Panc1 (cell line): ENCODE data around the gene LPP. TPM values are rescaled to one million over a fixed set of nuclear protein-coding genes. Genes with fewer than 3 reads are reported as not detected.

Experiments
- ATAC-seq: fragments of 200-7000 bp; cut with Tn5 transposase; 2 replicates; pipeline ENCODE4 v1.9.1; 2020; ENCODE audit warnings: mild to moderate bottlenecking, moderate library complexity
- BruUV-seq: library from RNA; stranded (reverse); fragments of 400-500 nt; replicated peaks from 2 replicates; lab custom pipeline; 2021; lab: Mats Ljungman, UMichigan
- CTCF ChIA-PET: fragments of 300-600 bp; sonication (Branson Sonifier 250); formaldehyde crosslinking; loops from one replicate; lab custom pipeline; 2022; ENCODE audit warnings: antibody characterized with exemption; lab: Charles Lee
- POLR2A ChIA-PET: fragments of 300-600 bp; sonication (Branson Sonifier 250); formaldehyde crosslinking; loops from one replicate; lab custom pipeline; 2022; ENCODE audit warnings: antibody characterized with exemption; lab: Charles Lee
- DNase-seq: peaks from one replicate; pipeline ENCODE4 v3.0.0-alpha.2; 2010; ENCODE audit warnings: low read depth, low spot score
- H3K27ac ChIP-seq: 2 replicates; pipeline ENCODE4 v1.5.1; 2011; ENCODE audit warnings: mild to moderate bottlenecking, low read length, inconsistent platforms
- H3K27me3 ChIP-seq: fragments of 200-500 bp; sonication (Bioruptor generic); 2 replicates; pipeline ENCODE4 v1.6.0; 2014; ENCODE audit warnings: low read length, inconsistent platforms; ENCODE audit not compliant: control insufficient read depth, insufficient read depth
- H3K36me3 ChIP-seq: fragments of 200-500 bp; sonication (Bioruptor generic); 2 replicates; pipeline ENCODE4 v1.5.1; 2014; ENCODE audit warnings: inconsistent platforms, mild to moderate bottlenecking, low read length, moderate library complexity; ENCODE audit not compliant: control insufficient read depth, insufficient read depth
- H3K4me1 ChIP-seq: 2 replicates; pipeline ENCODE4 v1.5.1; 2011; ENCODE audit warnings: inconsistent platforms, mild to moderate bottlenecking, low read length, moderate library complexity; ENCODE audit not compliant: control insufficient read depth, insufficient read depth
- H3K4me3 ChIP-seq, 2 experiments: 2 replicates each; pipeline ENCODE4 v1.5.1; 2011 to 2012; ENCODE audit warnings: low read depth in 2 of 2, low read length in 2 of 2, mild to moderate bottlenecking in 2 of 2, inconsistent platforms in 1 of 2, moderate library complexity in 1 of 2
- H3K9me3 ChIP-seq: fragments of 200-500 bp; sonication (Bioruptor generic); 2 replicates; pipeline ENCODE4 v1.5.1; 2014; ENCODE audit warnings: low read depth, mild to moderate bottlenecking, inconsistent platforms, low read length, moderate library complexity; ENCODE audit not compliant: control insufficient read depth, insufficient read depth
- CTCF ChIP-seq: fragments of 450-650 bp; IDR thresholded peaks from 2 replicates; pipeline ENCODE4 v1.5.1; 2017; ENCODE audit warnings: mild to moderate bottlenecking
- POLR2AphosphoS5 ChIP-seq: IDR thresholded peaks from 2 replicates; pipeline ENCODE4 v1.6.1; 2012; ENCODE audit warnings: mild to moderate bottlenecking, low read depth, low read length, moderate library complexity
- REST ChIP-seq, 2 experiments: IDR thresholded peaks; 2 replicates each; pipeline ENCODE4 v1.6.1; 2011 to 2012; ENCODE audit warnings: low read depth in 2 of 2, control low read depth in 1 of 2, low read length in 1 of 2, mild to moderate bottlenecking in 1 of 2, moderate library complexity in 1 of 2; ENCODE audit not compliant: insufficient read depth in 1 of 2
- SIN3A ChIP-seq: IDR thresholded peaks from 2 replicates; pipeline ENCODE4 v1.6.1; 2012; ENCODE audit warnings: low read depth, mild to moderate bottlenecking, low read length, moderate library complexity, borderline replicate concordance; ENCODE audit not compliant: insufficient read depth
- TCF7L2 ChIP-seq: IDR thresholded peaks from 2 replicates; pipeline ENCODE4 v1.6.1; 2011; ENCODE audit warnings: mild to moderate bottlenecking, low read depth, low read length, inconsistent platforms
- in situ Hi-C: cut with HindIII; loops from 2 replicates; pipeline ENCODE4 v1.10.0; 2016; ENCODE audit warnings: low sequenced_read_pairs, low pct_unique_long_range_greater_than_20kb
- intact Hi-C: fragments of 100-400 bp; cut with micrococcal nuclease; formaldehyde crosslinking; loops from one replicate; pipeline ENCODE4 v1.10.0; 2022; ENCODE audit not compliant: unreplicated experiment
- total RNA-seq: library from RNA; stranded (reverse); gene quantifications from one replicate; pipeline ENCODE4 v1.2.1, GENCODE V29; 2021; ENCODE audit not compliant: unreplicated experiment

LPP gene
- total RNA-seq, 1 experiment from 2014 or later = 90.0 TPM

GRCh38 chr3:188712248-188712924, 558.4 kb downstream of the LPP start:
- no peaks in the 10 kb centered on the region for H3K27me3 ChIP-seq
- TF ChIP-seq POLR2AphosphoS5 (no peak), TCF7L2 (no peak), CTCF (no peak), REST (IDR thresholded peaks at IDR 0.05; ENCODE audit: insufficient read depth in 1 of 2, low read depth in 2 of 2, low read length in 1 of 2) (no peak), SIN3A (no peak)
- CTCF ChIA-PET = no interaction called here
- no peaks in the 10 kb centered on the region for H3K4me1 ChIP-seq
- no peak for DNase-seq
- no peaks in the 10 kb centered on the region for H3K36me3 ChIP-seq
- H3K9me3 ChIP-seq = no peaks in the 10 kb centered on the region
- no peak overlapping the region for H3K4me3 ChIP-seq
- in situ Hi-C loops = no loop called here
- POLR2A ChIA-PET = interaction anchor here (0.5 kb wide), 1 partner anchor 41 kb away, joined by 4 read pairs; no protein-coding TSS in a partner anchor
- intact Hi-C loops = no loop called here
- no peak for ATAC-seq
- no TSS peak for BruUV-seq
- no peak overlapping the region for H3K27ac ChIP-seq

- in situ Hi-C loops (no loop called here), intact Hi-C loops (no loop called here)
- H3K4me3 ChIP-seq = no peak overlapping the region
- H3K27me3 ChIP-seq = no peaks in the 10 kb centered on the region
- H3K36me3 ChIP-seq = no peaks in the 10 kb centered on the region
- no peak overlapping the region for H3K27ac ChIP-seq
- H3K4me1 ChIP-seq = no peaks in the 10 kb centered on the region
- ATAC-seq (no peak), DNase-seq (no peak)
- POLR2A ChIA-PET = interaction anchor here (0.7 kb wide), 1 partner anchor 43 kb away, joined by 8 read pairs; no protein-coding TSS in a partner anchor
- no peak for TF ChIP-seq REST (IDR thresholded peaks at IDR 0.05; ENCODE audit: insufficient read depth in 1 of 2, low read depth in 2 of 2, low read length in 1 of 2)
- no peak for TF ChIP-seq TCF7L2
- TF ChIP-seq POLR2AphosphoS5 = no peak
- no peak for TF ChIP-seq CTCF
- TF ChIP-seq SIN3A = no peak
- BruUV-seq = no TSS peak
- no peaks in the 10 kb centered on the region for H3K9me3 ChIP-seq
- CTCF ChIA-PET = no interaction called here
Measured at GRCh38 chr3:188712991-188713390, 559.0 kb downstream of the LPP start.
